ENCODE measurements around the gene ERICH6.

ERICH6 gene

GRCh38 chr3:150662410-150663200, 41.1 kb downstream of the ERICH6 start:
- TF ChIP-seq, protein P1, sequence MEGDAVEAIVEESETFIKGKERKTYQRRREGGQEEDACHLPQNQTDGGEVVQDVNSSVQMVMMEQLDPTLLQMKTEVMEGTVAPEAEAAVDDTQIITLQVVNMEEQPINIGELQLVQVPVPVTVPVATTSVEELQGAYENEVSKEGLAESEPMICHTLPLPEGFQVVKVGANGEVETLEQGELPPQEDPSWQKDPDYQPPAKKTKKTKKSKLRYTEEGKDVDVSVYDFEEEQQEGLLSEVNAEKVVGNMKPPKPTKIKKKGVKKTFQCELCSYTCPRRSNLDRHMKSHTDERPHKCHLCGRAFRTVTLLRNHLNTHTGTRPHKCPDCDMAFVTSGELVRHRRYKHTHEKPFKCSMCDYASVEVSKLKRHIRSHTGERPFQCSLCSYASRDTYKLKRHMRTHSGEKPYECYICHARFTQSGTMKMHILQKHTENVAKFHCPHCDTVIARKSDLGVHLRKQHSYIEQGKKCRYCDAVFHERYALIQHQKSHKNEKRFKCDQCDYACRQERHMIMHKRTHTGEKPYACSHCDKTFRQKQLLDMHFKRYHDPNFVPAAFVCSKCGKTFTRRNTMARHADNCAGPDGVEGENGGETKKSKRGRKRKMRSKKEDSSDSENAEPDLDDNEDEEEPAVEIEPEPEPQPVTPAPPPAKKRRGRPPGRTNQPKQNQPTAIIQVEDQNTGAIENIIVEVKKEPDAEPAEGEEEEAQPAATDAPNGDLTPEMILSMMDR (conservative IDR thresholded peaks at IDR 0.05; ENCODE audit: low read depth, low read length), result no peak
- no peak overlapping the region for H3K4me3 ChIP-seq (ENCODE audit: low read depth, low read length)
- no peak for DNase-seq (ENCODE audit: low read depth)

- no peak overlapping the region for H3K4me3 ChIP-seq (ENCODE audit: low read depth, low read length)
- TF ChIP-seq, protein P1 (conservative IDR thresholded peaks at IDR 0.05; ENCODE audit: low read depth, low read length), result no peak
- DNase-seq (ENCODE audit: low read depth), result no peak
Observed at GRCh38 chr3:150656316-150656715, 47.4 kb downstream of the ERICH6 start.

DNA sequence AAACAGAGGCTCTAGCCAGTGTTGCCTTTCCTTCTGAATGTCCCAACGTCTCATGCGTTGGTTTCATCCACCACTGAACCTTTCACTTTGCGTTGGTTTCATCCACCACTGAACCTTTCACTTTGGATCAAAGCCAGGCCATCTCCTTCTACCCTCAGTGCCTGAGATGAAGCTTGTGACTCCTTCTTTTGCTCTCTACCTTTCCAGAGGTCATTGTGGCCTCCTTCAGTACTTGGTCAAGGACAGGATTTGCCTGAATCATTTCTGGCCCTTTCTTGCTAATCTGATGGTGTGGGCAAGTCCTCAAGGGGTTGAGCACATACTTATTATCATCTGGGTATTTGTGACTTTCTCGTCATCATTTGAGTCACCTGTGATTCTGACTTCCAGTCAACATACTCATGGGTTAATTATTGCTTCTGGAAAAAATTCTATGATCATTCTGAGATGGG, 50.6 kb downstream of the ERICH6 start:
- DNase-seq (ENCODE audit: low read depth), result no peak
- H3K4me3 ChIP-seq (ENCODE audit: low read depth, low read length), result no peak overlapping the region
- TF ChIP-seq, protein P1 (conservative IDR thresholded peaks at IDR 0.05; ENCODE audit: low read depth, low read length), result no peak

- TF ChIP-seq, protein P1 (conservative IDR thresholded peaks at IDR 0.05; ENCODE audit: low read depth, low read length), result no peak
- DNase-seq (ENCODE audit: low read depth), result no peak
- H3K4me3 ChIP-seq (ENCODE audit: low read depth, low read length), result no peak overlapping the region
Observed at GRCh38 chr3:150640256-150640655, 63.5 kb downstream of the ERICH6 start.

- peak; percentile 13 for DNase-seq (ENCODE audit: low read depth)
- TF ChIP-seq, protein P1 (conservative IDR thresholded peaks at IDR 0.05; ENCODE audit: low read depth, low read length), result no peak
- H3K4me3 ChIP-seq (ENCODE audit: low read depth, low read length), result no peak overlapping the region
Observed at GRCh38 chr3:150639262-150639661, 64.5 kb downstream of the ERICH6 start.

GRCh38 chr3:150636258-150636657, 67.5 kb downstream of the ERICH6 start:
- TF ChIP-seq, protein P1 (conservative IDR thresholded peaks at IDR 0.05; ENCODE audit: low read depth, low read length), result no peak
- no peak overlapping the region for H3K4me3 ChIP-seq (ENCODE audit: low read depth, low read length)
- no peak for DNase-seq (ENCODE audit: low read depth)

- TF ChIP-seq, protein P1 (conservative IDR thresholded peaks at IDR 0.05; ENCODE audit: low read depth, low read length), result no peak
- DNase-seq (ENCODE audit: low read depth), result peak; percentile 56
- no peak overlapping the region for H3K4me3 ChIP-seq (ENCODE audit: low read depth, low read length)
Observed at GRCh38 chr3:150635526-150635925, 68.2 kb downstream of the ERICH6 start.
